Astrocyte (in vitro differentiated cells and primary cell): ENCODE results near the gene GPR39.

Experiments
- CTCF ChIP-seq: IDR thresholded peaks from 2 replicates; pipeline ENCODE4 v1.5.1; 2011; ENCODE audit warnings: low read depth, mild to moderate bottlenecking, inconsistent platforms, low read length, moderate library complexity; ENCODE audit not compliant: insufficient read depth
- EZH2 ChIP-seq: IDR thresholded peaks from 2 replicates; pipeline ENCODE4 v1.6.1; 2012; ENCODE audit warnings: mild to moderate bottlenecking, low read length, inconsistent platforms; ENCODE audit not compliant: insufficient read depth

- TF ChIP-seq CTCF (no peak), EZH2 (no peak)
These were observed 24.4 kb downstream of the GPR39 start for GRCh38 chr2:132441051-132441450.
